ENCODE results near the gene SCAF8. TPM values are rescaled to one million over a fixed set of nuclear protein-coding genes. Genes with fewer than 3 reads are reported as not detected.

SCAF8 gene
- total and polyA plus RNA-seq, 2 experiments from 2014 or later = 12.0 to 38.5 TPM

- no peak overlapping the region for H3K4me3 ChIP-seq
- H3K27me3 ChIP-seq = no peaks in the 10 kb centered on the region
- TF ChIP-seq EZH2phosphoT487 (IDR thresholded peaks at IDR 0.05; ENCODE audit: low read depth, severe bottlenecking, unreplicated experiment) = no peak
- H3K4me1 ChIP-seq (ENCODE audit: insufficient read depth) = no peaks in the 10 kb centered on the region
- H2AFZ ChIP-seq = no peak overlapping the region
- WGBS (ENCODE audit: low lambda C conversion rate, missing lambda C conversion rate) = 84% methylated on average over 5 of the region's 5 CpGs
- peak overlapping the region; percentile 56 for H3K27ac ChIP-seq
- H4K20me1 ChIP-seq (ENCODE audit: insufficient read depth, poor library complexity, severe bottlenecking) = peaks cover 3% of the 10 kb centered on the region
- no peaks in the 10 kb centered on the region for H3K36me3 ChIP-seq (replicated peaks; ENCODE audit: insufficient read depth, low read depth)
- H3K4me2 ChIP-seq = no peak overlapping the region
- no peak for DNase-seq (ENCODE audit: low spot score)
- peaks cover 20% of the 10 kb centered on the region for H3K79me2 ChIP-seq
- no peaks in the 10 kb centered on the region for H3K9me3 ChIP-seq (ENCODE audit: low read depth)
- no peaks in the 10 kb centered on the region for H3K9me2 ChIP-seq (replicated peaks; ENCODE audit: insufficient read depth)
Observed at GRCh38 chr6:154815938-154816820, 83.0 kb downstream of the SCAF8 start.

DNA sequence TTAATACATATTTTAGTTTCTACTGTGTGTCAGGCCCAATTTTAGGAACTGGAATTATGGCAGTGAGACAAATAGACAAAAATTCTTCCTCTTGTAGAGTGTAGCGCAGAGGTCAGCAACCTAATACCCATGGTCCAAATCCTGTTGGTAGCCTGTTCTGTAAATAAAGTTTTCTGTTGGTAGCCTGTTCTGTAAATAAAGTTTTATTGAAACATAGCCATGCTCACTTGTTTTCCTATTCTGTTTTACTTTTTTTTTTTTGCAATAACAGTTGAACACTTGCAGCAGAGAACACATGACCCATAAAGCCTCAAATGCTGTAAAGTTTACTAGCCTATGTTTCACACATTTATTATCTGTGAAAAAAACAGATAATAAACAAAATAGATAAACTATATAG, 87.9 kb downstream of the SCAF8 start:
- Histone ChIP-seq H2AFZ (no peak overlapping the region), H3K27ac (no peak overlapping the region), H3K27me3 (no peaks in the 10 kb centered on the region), H3K79me2 (peaks cover 15% of the 10 kb centered on the region), H3K9me2 (replicated peaks; ENCODE audit: insufficient read depth) (no peaks in the 10 kb centered on the region), H3K9me3 (ENCODE audit: low read depth) (no peaks in the 10 kb centered on the region), H3K4me1 (ENCODE audit: insufficient read depth) (no peaks in the 10 kb centered on the region), H4K20me1 (ENCODE audit: insufficient read depth, poor library complexity, severe bottlenecking) (peaks cover 3% of the 10 kb centered on the region), H3K4me3 (no peak overlapping the region), H3K4me2 (no peak overlapping the region), H3K36me3 (replicated peaks; ENCODE audit: insufficient read depth, low read depth) (peaks cover 4% of the 10 kb centered on the region)
- DNase-seq (ENCODE audit: low spot score) = no peak
- no peak for TF ChIP-seq EZH2 (IDR thresholded peaks at IDR 0.05; ENCODE audit: borderline replicate concordance)
- no peak for TF ChIP-seq EZH2phosphoT487 (IDR thresholded peaks at IDR 0.05; ENCODE audit: low read depth, severe bottlenecking, unreplicated experiment)
- TF ChIP-seq, protein P1, sequence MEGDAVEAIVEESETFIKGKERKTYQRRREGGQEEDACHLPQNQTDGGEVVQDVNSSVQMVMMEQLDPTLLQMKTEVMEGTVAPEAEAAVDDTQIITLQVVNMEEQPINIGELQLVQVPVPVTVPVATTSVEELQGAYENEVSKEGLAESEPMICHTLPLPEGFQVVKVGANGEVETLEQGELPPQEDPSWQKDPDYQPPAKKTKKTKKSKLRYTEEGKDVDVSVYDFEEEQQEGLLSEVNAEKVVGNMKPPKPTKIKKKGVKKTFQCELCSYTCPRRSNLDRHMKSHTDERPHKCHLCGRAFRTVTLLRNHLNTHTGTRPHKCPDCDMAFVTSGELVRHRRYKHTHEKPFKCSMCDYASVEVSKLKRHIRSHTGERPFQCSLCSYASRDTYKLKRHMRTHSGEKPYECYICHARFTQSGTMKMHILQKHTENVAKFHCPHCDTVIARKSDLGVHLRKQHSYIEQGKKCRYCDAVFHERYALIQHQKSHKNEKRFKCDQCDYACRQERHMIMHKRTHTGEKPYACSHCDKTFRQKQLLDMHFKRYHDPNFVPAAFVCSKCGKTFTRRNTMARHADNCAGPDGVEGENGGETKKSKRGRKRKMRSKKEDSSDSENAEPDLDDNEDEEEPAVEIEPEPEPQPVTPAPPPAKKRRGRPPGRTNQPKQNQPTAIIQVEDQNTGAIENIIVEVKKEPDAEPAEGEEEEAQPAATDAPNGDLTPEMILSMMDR (IDR thresholded peaks at IDR 0.05; ENCODE audit: poor library complexity) = no peak
- 98% methylated on average over 1 of the region's 1 CpG for WGBS (ENCODE audit: low lambda C conversion rate, missing lambda C conversion rate)

DNA sequence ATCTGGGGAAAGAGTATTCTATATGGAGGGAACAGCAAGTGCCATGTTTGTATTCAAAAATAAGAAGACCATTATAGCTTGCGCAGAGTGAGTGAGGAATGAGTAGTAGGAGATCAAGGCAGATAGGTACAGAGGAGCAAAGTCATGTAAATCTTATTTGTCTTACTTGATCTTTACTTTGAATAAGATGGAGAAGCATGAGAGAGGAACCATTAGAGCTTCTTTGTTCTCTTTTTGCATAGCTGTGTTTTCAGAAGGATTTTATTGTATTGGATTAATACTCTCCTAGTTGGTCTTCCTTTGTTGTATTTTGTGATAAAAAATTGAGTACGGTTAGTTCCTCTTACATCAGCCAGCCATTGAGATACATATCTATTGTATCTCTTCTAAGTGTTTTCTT, 88.4 kb downstream of the SCAF8 start:
- peaks cover 4% of the 10 kb centered on the region for H3K36me3 ChIP-seq (replicated peaks; ENCODE audit: insufficient read depth, low read depth)
- no peak overlapping the region for H2AFZ ChIP-seq
- no peak for DNase-seq (ENCODE audit: low spot score)
- no peaks in the 10 kb centered on the region for H3K9me2 ChIP-seq (replicated peaks; ENCODE audit: insufficient read depth)
- no peak overlapping the region for H3K27ac ChIP-seq
- no peak overlapping the region for H3K4me2 ChIP-seq
- no peaks in the 10 kb centered on the region for H3K9me3 ChIP-seq (ENCODE audit: low read depth)
- 95% methylated on average over 2 of the region's 2 CpGs for WGBS (ENCODE audit: low lambda C conversion rate, missing lambda C conversion rate)
- H3K27me3 ChIP-seq = no peaks in the 10 kb centered on the region
- H3K79me2 ChIP-seq = peaks cover 15% of the 10 kb centered on the region
- H4K20me1 ChIP-seq (ENCODE audit: insufficient read depth, poor library complexity, severe bottlenecking) = peaks cover 3% of the 10 kb centered on the region
- H3K4me3 ChIP-seq = no peak overlapping the region
- TF ChIP-seq EZH2 (IDR thresholded peaks at IDR 0.05; ENCODE audit: borderline replicate concordance) = no peak
- TF ChIP-seq EZH2phosphoT487 (IDR thresholded peaks at IDR 0.05; ENCODE audit: low read depth, severe bottlenecking, unreplicated experiment) = no peak
- TF ChIP-seq, protein P1 (IDR thresholded peaks at IDR 0.05; ENCODE audit: poor library complexity) = no peak
- H3K4me1 ChIP-seq (ENCODE audit: insufficient read depth) = no peaks in the 10 kb centered on the region

GRCh38 chr6:154822947-154823558, 89.8 kb downstream of the SCAF8 start:
- Histone ChIP-seq H3K27ac (no peak overlapping the region), H2AFZ (no peak overlapping the region), H3K9me3 (ENCODE audit: low read depth) (no peaks in the 10 kb centered on the region), H3K9me2 (replicated peaks; ENCODE audit: insufficient read depth) (no peaks in the 10 kb centered on the region), H3K79me2 (peaks cover 16% of the 10 kb centered on the region), H3K36me3 (replicated peaks; ENCODE audit: insufficient read depth, low read depth) (peaks cover 4% of the 10 kb centered on the region), H3K4me2 (no peak overlapping the region), H3K4me3 (no peak overlapping the region), H3K27me3 (no peaks in the 10 kb centered on the region), H3K4me1 (ENCODE audit: insufficient read depth) (no peaks in the 10 kb centered on the region), H4K20me1 (ENCODE audit: insufficient read depth, poor library complexity, severe bottlenecking) (peaks cover 3% of the 10 kb centered on the region)
- TF ChIP-seq, protein P1 (IDR thresholded peaks at IDR 0.05; ENCODE audit: poor library complexity) = no peak
- TF ChIP-seq EZH2 (IDR thresholded peaks at IDR 0.05; ENCODE audit: borderline replicate concordance) (no peak), EZH2phosphoT487 (IDR thresholded peaks at IDR 0.05; ENCODE audit: low read depth, severe bottlenecking, unreplicated experiment) (no peak)
- DNase-seq (ENCODE audit: low spot score) = no peak
- WGBS (ENCODE audit: low lambda C conversion rate, missing lambda C conversion rate) = 98% methylated on average over 2 of the region's 2 CpGs

All from hepatocyte (in vitro differentiated cells).